Measurements from ENCODE around the gene SPATA31C2. TPM values are rescaled to one million over a fixed set of nuclear protein-coding genes. Genes with fewer than 3 reads are reported as not detected.

SPATA31C2 gene
- total and polyA plus RNA-seq, 2 experiments from 2014 or later, result not detected

- Histone ChIP-seq H3K27me3 (replicated peaks; ENCODE audit: insufficient read depth) (no peaks in the 10 kb centered on the region), H3K27ac (no peak overlapping the region), H3F3A (ENCODE audit: insufficient read depth) (no peaks in the 10 kb centered on the region), H2AFZ (no peak overlapping the region), H3K4me1 (ENCODE audit: insufficient read depth) (no peaks in the 10 kb centered on the region), H3K36me3 (ENCODE audit: low read depth) (no peaks in the 10 kb centered on the region), H3K9me3 (ENCODE audit: low read depth) (no peaks in the 10 kb centered on the region), H3K4me3 (no peak overlapping the region), H3K79me2 (ENCODE audit: insufficient read depth) (no peaks in the 10 kb centered on the region), H3K9ac (no peak overlapping the region), H3K9me2 (ENCODE audit: insufficient read depth) (no peaks in the 10 kb centered on the region), H3K4me2 (ENCODE audit: unreplicated experiment) (no peak overlapping the region), H4K20me1 (ENCODE audit: insufficient read depth) (no peaks in the 10 kb centered on the region)
- TF ChIP-seq EZH2 (IDR thresholded peaks at IDR 0.05; ENCODE audit: insufficient read depth, poor library complexity, severe bottlenecking) (no peak), EZH2phosphoT487 (IDR thresholded peaks at IDR 0.05; ENCODE audit: insufficient read depth, low read depth) (no peak)
- DNase-seq, result no peak
- in situ Hi-C loops (cut with MboI), result loop anchor here (10.0 kb wide), 1 partner anchor 405 kb away; no protein-coding TSS in a partner anchor
Measured at GRCh38 chr9:88169700-88170099, 31.4 kb upstream of the SPATA31C2 start.

DNA sequence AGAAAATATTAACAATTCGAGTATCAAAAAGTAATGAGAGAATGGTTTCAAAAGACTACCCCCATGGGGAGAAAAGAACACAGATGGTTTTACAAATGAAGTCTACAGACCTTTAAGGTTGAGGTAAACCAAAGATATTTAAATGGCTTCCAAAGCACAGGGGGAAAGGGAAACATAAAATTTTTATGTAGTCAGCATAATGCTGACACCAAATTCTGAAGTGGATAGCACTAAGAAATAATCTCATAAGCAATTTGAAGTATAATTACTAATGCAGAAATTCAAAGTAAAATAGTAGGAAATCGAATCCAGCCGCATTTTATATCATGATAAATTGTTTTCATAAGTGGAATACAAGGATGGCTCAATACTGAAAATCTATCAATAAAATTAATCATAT is 30.3 kb upstream of the SPATA31C2 start:
- Histone ChIP-seq H3K27me3 (replicated peaks; ENCODE audit: insufficient read depth) (no peaks in the 10 kb centered on the region), H3K4me2 (ENCODE audit: unreplicated experiment) (no peak overlapping the region), H3K9me2 (ENCODE audit: insufficient read depth) (no peaks in the 10 kb centered on the region), H3K36me3 (ENCODE audit: low read depth) (no peaks in the 10 kb centered on the region), H2AFZ (no peak overlapping the region), H3K9me3 (ENCODE audit: low read depth) (no peaks in the 10 kb centered on the region), H3K9ac (no peak overlapping the region), H4K20me1 (ENCODE audit: insufficient read depth) (no peaks in the 10 kb centered on the region), H3K27ac (no peak overlapping the region), H3K79me2 (ENCODE audit: insufficient read depth) (no peaks in the 10 kb centered on the region), H3K4me1 (ENCODE audit: insufficient read depth) (no peaks in the 10 kb centered on the region), H3F3A (ENCODE audit: insufficient read depth) (no peaks in the 10 kb centered on the region), H3K4me3 (no peak overlapping the region)
- no peak for DNase-seq
- 19 to 20% methylated on average over 3 of the region's 3 CpGs for WGBS, 2 experiments (ENCODE audit: low coverage in 1 of 2, low lambda C conversion rate in 2 of 2, missing lambda C conversion rate in 2 of 2)
- TF ChIP-seq EZH2phosphoT487 (IDR thresholded peaks at IDR 0.05; ENCODE audit: insufficient read depth, low read depth) (no peak), EZH2 (IDR thresholded peaks at IDR 0.05; ENCODE audit: insufficient read depth, poor library complexity, severe bottlenecking) (no peak)
- in situ Hi-C loops (cut with MboI), result no loop called here

GRCh38 chr9:88166660-88167059 is 28.4 kb upstream of the SPATA31C2 start:
- Histone ChIP-seq H3K4me2 (ENCODE audit: unreplicated experiment) (no peak overlapping the region), H3K9me3 (ENCODE audit: low read depth) (no peaks in the 10 kb centered on the region), H3K79me2 (ENCODE audit: insufficient read depth) (no peaks in the 10 kb centered on the region), H3K27me3 (replicated peaks; ENCODE audit: insufficient read depth) (0 out of 2 replicates have a peak, but pooled peaks cover 6% of the 10 kb centered on the region), H3K9me2 (ENCODE audit: insufficient read depth) (no peaks in the 10 kb centered on the region), H3K4me3 (no peak overlapping the region), H2AFZ (no peak overlapping the region), H3K9ac (no peak overlapping the region), H3K36me3 (ENCODE audit: low read depth) (no peaks in the 10 kb centered on the region), H3K4me1 (ENCODE audit: insufficient read depth) (no peaks in the 10 kb centered on the region), H4K20me1 (ENCODE audit: insufficient read depth) (no peaks in the 10 kb centered on the region), H3K27ac (no peak overlapping the region), H3F3A (ENCODE audit: insufficient read depth) (no peaks in the 10 kb centered on the region)
- in situ Hi-C loops (cut with MboI), result no loop called here
- DNase-seq, result no peak
- TF ChIP-seq EZH2phosphoT487 (IDR thresholded peaks at IDR 0.05; ENCODE audit: insufficient read depth, low read depth) (no peak), EZH2 (IDR thresholded peaks at IDR 0.05; ENCODE audit: insufficient read depth, poor library complexity, severe bottlenecking) (no peak)
- 58 to 74% methylated on average over 1 of the region's 1 CpG for WGBS, 2 experiments (ENCODE audit: low coverage in 1 of 2, low lambda C conversion rate in 2 of 2, missing lambda C conversion rate in 2 of 2)

DNA sequence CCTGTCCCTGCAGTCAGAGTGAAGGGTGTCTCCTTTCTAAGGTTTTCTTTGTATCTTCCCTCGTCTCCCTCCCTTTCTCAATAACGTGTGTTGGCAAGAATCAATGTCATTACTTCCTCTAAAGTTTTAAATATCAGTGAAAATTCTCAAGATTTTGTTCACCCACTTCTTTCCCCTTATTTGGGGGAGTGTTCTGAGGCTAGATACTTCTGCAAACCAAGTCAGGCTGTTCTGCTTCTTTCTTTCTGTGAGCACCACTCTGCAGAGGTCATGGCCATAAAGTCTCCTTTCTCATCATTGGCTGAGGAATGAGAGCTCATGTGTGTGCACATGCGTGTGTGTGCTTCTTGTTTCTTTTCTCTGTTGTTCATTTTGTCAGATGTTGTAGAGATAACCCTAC is 26.6 kb upstream of the SPATA31C2 start:
- no peak overlapping the region for H3K4me2 ChIP-seq (ENCODE audit: unreplicated experiment)
- 0 out of 2 replicates have a peak, but pooled peaks cover 6% of the 10 kb centered on the region for H3K27me3 ChIP-seq (replicated peaks; ENCODE audit: insufficient read depth)
- no peaks in the 10 kb centered on the region for H3K79me2 ChIP-seq (ENCODE audit: insufficient read depth)
- H3K36me3 ChIP-seq (ENCODE audit: low read depth), result no peaks in the 10 kb centered on the region
- TF ChIP-seq EZH2phosphoT487 (IDR thresholded peaks at IDR 0.05; ENCODE audit: insufficient read depth, low read depth) (no peak), EZH2 (IDR thresholded peaks at IDR 0.05; ENCODE audit: insufficient read depth, poor library complexity, severe bottlenecking) (no peak)
- in situ Hi-C loops (cut with MboI), result no loop called here
- H3K9me3 ChIP-seq (ENCODE audit: low read depth), result no peaks in the 10 kb centered on the region
- no peaks in the 10 kb centered on the region for H3F3A ChIP-seq (ENCODE audit: insufficient read depth)
- DNase-seq, result no peak
- no peak overlapping the region for H3K4me3 ChIP-seq
- no peak overlapping the region for H3K27ac ChIP-seq
- H4K20me1 ChIP-seq (ENCODE audit: insufficient read depth), result no peaks in the 10 kb centered on the region
- no peaks in the 10 kb centered on the region for H3K4me1 ChIP-seq (ENCODE audit: insufficient read depth)
- H2AFZ ChIP-seq, result no peak overlapping the region
- 37 to 48% methylated on average over 3 of the region's 3 CpGs for WGBS, 2 experiments (ENCODE audit: low coverage in 1 of 2, low lambda C conversion rate in 2 of 2, missing lambda C conversion rate in 2 of 2)
- no peak overlapping the region for H3K9ac ChIP-seq
- H3K9me2 ChIP-seq (ENCODE audit: insufficient read depth), result no peaks in the 10 kb centered on the region

DNA sequence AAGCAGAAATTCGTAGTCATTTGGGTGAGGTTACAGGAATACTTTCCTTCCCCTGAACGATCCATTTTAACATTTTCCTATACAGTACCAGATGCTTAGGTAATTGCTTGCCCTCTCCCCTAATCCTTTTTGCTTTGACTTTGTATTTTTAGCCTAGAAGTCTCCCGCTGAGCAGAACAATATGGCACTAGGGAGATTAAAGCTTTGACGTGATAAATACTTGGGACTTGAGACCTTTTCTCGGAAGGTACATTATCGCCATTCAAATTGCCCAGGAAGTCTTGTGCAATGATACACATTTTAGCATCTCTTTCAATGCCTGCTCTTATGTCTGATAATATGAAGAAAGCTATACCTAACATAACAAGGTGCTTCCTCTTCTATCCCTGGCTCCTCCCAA is 22.9 kb upstream of the SPATA31C2 start:
- 43 to 50% methylated on average over 6 of the region's 6 CpGs for WGBS, 2 experiments (ENCODE audit: low coverage in 1 of 2, low lambda C conversion rate in 2 of 2, missing lambda C conversion rate in 2 of 2)
- Histone ChIP-seq H3K9me2 (ENCODE audit: insufficient read depth) (no peaks in the 10 kb centered on the region), H3K27me3 (replicated peaks; ENCODE audit: insufficient read depth) (peaks cover 13% of the 10 kb centered on the region; the same call in 1 of the 2 replicates), H3K27ac (no peak overlapping the region), H3F3A (ENCODE audit: insufficient read depth) (no peaks in the 10 kb centered on the region), H3K36me3 (ENCODE audit: low read depth) (no peaks in the 10 kb centered on the region), H4K20me1 (ENCODE audit: insufficient read depth) (no peaks in the 10 kb centered on the region), H3K9me3 (ENCODE audit: low read depth) (no peaks in the 10 kb centered on the region), H3K79me2 (ENCODE audit: insufficient read depth) (no peaks in the 10 kb centered on the region), H3K9ac (no peak overlapping the region), H3K4me3 (no peak overlapping the region), H3K4me2 (ENCODE audit: unreplicated experiment) (no peak overlapping the region), H3K4me1 (ENCODE audit: insufficient read depth) (no peaks in the 10 kb centered on the region), H2AFZ (no peak overlapping the region)
- DNase-seq, result no peak
- no peak for TF ChIP-seq EZH2phosphoT487 (IDR thresholded peaks at IDR 0.05; ENCODE audit: insufficient read depth, low read depth)
- no peak for TF ChIP-seq EZH2 (IDR thresholded peaks at IDR 0.05; ENCODE audit: insufficient read depth, poor library complexity, severe bottlenecking)
- in situ Hi-C loops (cut with MboI), result no loop called here
